Panc1 (cell line): ENCODE results near the gene RPH3AL.

Experiments used
- POLR2AphosphoS5 ChIP-seq: IDR thresholded peaks from 2 replicates; pipeline ENCODE4 v1.6.1; 2012; ENCODE audit warnings: mild to moderate bottlenecking, low read depth, low read length, moderate library complexity
- SIN3A ChIP-seq: IDR thresholded peaks from 2 replicates; pipeline ENCODE4 v1.6.1; 2012; ENCODE audit warnings: low read depth, mild to moderate bottlenecking, low read length, moderate library complexity, borderline replicate concordance; ENCODE audit not compliant: insufficient read depth
- TCF7L2 ChIP-seq: IDR thresholded peaks from 2 replicates; pipeline ENCODE4 v1.6.1; 2011; ENCODE audit warnings: mild to moderate bottlenecking, low read depth, low read length, inconsistent platforms
- TF ChIP-seq, protein P1 (sequence below): fragments of 450-650 bp; IDR thresholded peaks from 2 replicates; pipeline ENCODE4 v1.5.1; 2017; ENCODE audit warnings: mild to moderate bottlenecking
- TF ChIP-seq, protein P2 (sequence below), 2 experiments: IDR thresholded peaks; 2 replicates each; pipeline ENCODE4 v1.6.1; 2011 to 2012; ENCODE audit warnings: low read depth in 2 of 2, control low read depth in 1 of 2, low read length in 1 of 2, mild to moderate bottlenecking in 1 of 2, moderate library complexity in 1 of 2; ENCODE audit not compliant: insufficient read depth in 1 of 2

DNA sequence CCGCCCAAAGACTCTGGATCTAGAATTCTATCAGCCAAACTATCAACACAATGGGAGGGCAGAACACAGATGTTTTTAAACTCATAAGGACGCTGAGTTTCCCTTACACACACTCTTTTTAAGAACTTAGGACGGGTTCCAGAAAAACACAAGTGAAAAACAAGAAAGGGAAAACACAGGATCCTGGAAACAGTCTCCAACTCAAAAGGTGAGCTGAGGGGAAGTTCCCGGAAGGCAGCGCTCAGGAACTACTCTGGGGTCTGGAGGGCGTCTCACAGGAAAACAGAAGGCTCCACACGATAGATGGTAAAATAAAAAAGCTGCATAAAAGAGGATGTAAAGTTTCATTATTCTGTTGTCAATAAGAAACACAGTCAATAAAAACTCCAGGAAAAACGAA lies 91.0 kb downstream of the RPH3AL start:
- TF ChIP-seq, protein P1, sequence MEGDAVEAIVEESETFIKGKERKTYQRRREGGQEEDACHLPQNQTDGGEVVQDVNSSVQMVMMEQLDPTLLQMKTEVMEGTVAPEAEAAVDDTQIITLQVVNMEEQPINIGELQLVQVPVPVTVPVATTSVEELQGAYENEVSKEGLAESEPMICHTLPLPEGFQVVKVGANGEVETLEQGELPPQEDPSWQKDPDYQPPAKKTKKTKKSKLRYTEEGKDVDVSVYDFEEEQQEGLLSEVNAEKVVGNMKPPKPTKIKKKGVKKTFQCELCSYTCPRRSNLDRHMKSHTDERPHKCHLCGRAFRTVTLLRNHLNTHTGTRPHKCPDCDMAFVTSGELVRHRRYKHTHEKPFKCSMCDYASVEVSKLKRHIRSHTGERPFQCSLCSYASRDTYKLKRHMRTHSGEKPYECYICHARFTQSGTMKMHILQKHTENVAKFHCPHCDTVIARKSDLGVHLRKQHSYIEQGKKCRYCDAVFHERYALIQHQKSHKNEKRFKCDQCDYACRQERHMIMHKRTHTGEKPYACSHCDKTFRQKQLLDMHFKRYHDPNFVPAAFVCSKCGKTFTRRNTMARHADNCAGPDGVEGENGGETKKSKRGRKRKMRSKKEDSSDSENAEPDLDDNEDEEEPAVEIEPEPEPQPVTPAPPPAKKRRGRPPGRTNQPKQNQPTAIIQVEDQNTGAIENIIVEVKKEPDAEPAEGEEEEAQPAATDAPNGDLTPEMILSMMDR = no peak
- no peak for TF ChIP-seq POLR2AphosphoS5
- no peak for TF ChIP-seq SIN3A
- TF ChIP-seq, protein P2, sequence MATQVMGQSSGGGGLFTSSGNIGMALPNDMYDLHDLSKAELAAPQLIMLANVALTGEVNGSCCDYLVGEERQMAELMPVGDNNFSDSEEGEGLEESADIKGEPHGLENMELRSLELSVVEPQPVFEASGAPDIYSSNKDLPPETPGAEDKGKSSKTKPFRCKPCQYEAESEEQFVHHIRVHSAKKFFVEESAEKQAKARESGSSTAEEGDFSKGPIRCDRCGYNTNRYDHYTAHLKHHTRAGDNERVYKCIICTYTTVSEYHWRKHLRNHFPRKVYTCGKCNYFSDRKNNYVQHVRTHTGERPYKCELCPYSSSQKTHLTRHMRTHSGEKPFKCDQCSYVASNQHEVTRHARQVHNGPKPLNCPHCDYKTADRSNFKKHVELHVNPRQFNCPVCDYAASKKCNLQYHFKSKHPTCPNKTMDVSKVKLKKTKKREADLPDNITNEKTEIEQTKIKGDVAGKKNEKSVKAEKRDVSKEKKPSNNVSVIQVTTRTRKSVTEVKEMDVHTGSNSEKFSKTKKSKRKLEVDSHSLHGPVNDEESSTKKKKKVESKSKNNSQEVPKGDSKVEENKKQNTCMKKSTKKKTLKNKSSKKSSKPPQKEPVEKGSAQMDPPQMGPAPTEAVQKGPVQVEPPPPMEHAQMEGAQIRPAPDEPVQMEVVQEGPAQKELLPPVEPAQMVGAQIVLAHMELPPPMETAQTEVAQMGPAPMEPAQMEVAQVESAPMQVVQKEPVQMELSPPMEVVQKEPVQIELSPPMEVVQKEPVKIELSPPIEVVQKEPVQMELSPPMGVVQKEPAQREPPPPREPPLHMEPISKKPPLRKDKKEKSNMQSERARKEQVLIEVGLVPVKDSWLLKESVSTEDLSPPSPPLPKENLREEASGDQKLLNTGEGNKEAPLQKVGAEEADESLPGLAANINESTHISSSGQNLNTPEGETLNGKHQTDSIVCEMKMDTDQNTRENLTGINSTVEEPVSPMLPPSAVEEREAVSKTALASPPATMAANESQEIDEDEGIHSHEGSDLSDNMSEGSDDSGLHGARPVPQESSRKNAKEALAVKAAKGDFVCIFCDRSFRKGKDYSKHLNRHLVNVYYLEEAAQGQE (IDR thresholded peaks at IDR 0.05; ENCODE audit: insufficient read depth in 1 of 2, low read depth in 2 of 2, low read length in 1 of 2) = no peak
- TF ChIP-seq TCF7L2 = no peak
